Left lobe of liver (tissue), 2 donors: ENCODE results near the gene PRX. TPM values are rescaled to one million over a fixed set of nuclear protein-coding genes. Genes with fewer than 3 reads are reported as not detected.
A peak's percentile ranks its signal among the peaks of the same experiment; 100 is the strongest.
"Not testable (repeated sequence)": the region's sequence is repeated elsewhere in the genome, so short reads cannot be mapped to it uniquely, and the experiment has no call there.

Experiments used
- ATAC-seq: fragments of 200-7000 bp; cut with Tn5 transposase; one replicate; pipeline ENCODE4 v1.9.1; 2020; ENCODE audit warnings: mild to moderate bottlenecking, moderate library complexity
- DNase-seq: peaks from one replicate; pipeline ENCODE4 v3.0.0-alpha.2; 2020; ENCODE audit warnings: low spot score
- total RNA-seq: library from RNA; stranded (reverse); gene quantifications from one replicate; pipeline ENCODE4 v1.2.1, GENCODE V29; 2021
- donor health status: DM: no; HTN: no; CAD: no; lungs with moderate emphysema.
- donor health status: DM: no; HTN: yes; CAD: no.

The PRX gene
- total RNA-seq, 1 donor from 2014 or later = 0.70 TPM

- ATAC-seq (peak; percentile 59), DNase-seq (no peak)
These were observed 20.2 kb downstream of the PRX start for GRCh38 chr19:40392894-40393517.

GRCh38 chr19:40392123-40392522 lies 21.1 kb downstream of the PRX start:
- DNase-seq (no peak), ATAC-seq (no peak)

- no peak for DNase-seq
These were observed 23.0 kb downstream of the PRX start, which contains the start of gene HIPK4 for GRCh38 chr19:40390084-40390742. HIPK4 (minus strand) TSS chr19:40390181; CDS start chr19:40389902, 279 bp downstream.

GRCh38 chr19:40389404-40390083 lies 23.6 kb downstream of the PRX start:
- ATAC-seq = no peak
- DNase-seq = no peak

More at GRCh38 chr19:40390084-40390742, 23.0 kb downstream of the PRX start, which contains the start of gene HIPK4:
- ATAC-seq = no peak

- no peak for ATAC-seq
- no peak for DNase-seq
These were observed 24.7 kb downstream of the PRX start for GRCh38 chr19:40388481-40388880.

GRCh38 chr19:40387155-40387554 lies 26.0 kb downstream of the PRX start:
- ATAC-seq (no peak), DNase-seq (no peak)

- no peak for DNase-seq
- ATAC-seq = no peak
These were observed 29.4 kb downstream of the PRX start for GRCh38 chr19:40383668-40384248.

GRCh38 chr19:40381321-40381720 lies 31.9 kb downstream of the PRX start:
- DNase-seq (no peak), ATAC-seq (no peak)

- DNase-seq (no peak), ATAC-seq (no peak)
These were observed 32.8 kb downstream of the PRX start for GRCh38 chr19:40380199-40381037.

GRCh38 chr19:40379446-40380198 lies 33.6 kb downstream of the PRX start:
- DNase-seq = no peak

GRCh38 chr19:40378509-40378908 lies 34.7 kb downstream of the PRX start:
- DNase-seq (no peak), ATAC-seq (peak; percentile 48)

More at GRCh38 chr19:40379446-40380198, 33.6 kb downstream of the PRX start:
- no peak for ATAC-seq

GRCh38 chr19:40377876-40378385 lies 35.2 kb downstream of the PRX start:
- DNase-seq (no peak), ATAC-seq (no peak)

- DNase-seq (no peak), ATAC-seq (no peak)
These were observed 36.8 kb downstream of the PRX start for GRCh38 chr19:40376286-40376862.

- no peak for ATAC-seq
- no peak for DNase-seq
These were observed 39.1 kb downstream of the PRX start for GRCh38 chr19:40374084-40374483.

GRCh38 chr19:40371802-40372122 lies 41.4 kb downstream of the PRX start:
- ATAC-seq = no peak
- no peak for DNase-seq

GRCh38 chr19:40370997-40371801 lies 42.0 kb downstream of the PRX start:
- DNase-seq = no peak
- no peak for ATAC-seq

GRCh38 chr19:40370253-40370652 lies 42.9 kb downstream of the PRX start:
- not testable (repeated sequence) for ATAC-seq, DNase-seq

- ATAC-seq (no peak), DNase-seq (no peak)
These were observed 43.4 kb downstream of the PRX start for GRCh38 chr19:40369797-40370196.
